ENCODE data around the gene SLC39A12. TPM values are rescaled to one million over a fixed set of nuclear protein-coding genes. Genes with fewer than 3 reads are reported as not detected.

Gene SLC39A12
- polyA plus RNA-seq (2013, experiment 1 of 2): not detected
- polyA plus RNA-seq (2013, experiment 2 of 2): not detected

GRCh38 chr10:17951868-17952371 lies at the start of gene SLC39A12:
TSS of gene SLC39A12 (plus strand) at chr10:17951918. CDS start at chr10:17953277, 1,359 bp downstream.
- no peaks in the 10 kb centered on the region for H3K27me3 ChIP-seq (ENCODE audit: insufficient read depth, low read length)
- no peak within 1 kb of the TSS for H3K4me3 ChIP-seq (ENCODE audit: low read length)
- H3K36me3 ChIP-seq (ENCODE audit: insufficient read depth, low read length): no peaks in the 10 kb centered on the region
- H3K27ac ChIP-seq (ENCODE audit: low read depth, low read length): no peak within 1 kb of the TSS
- H3K9ac ChIP-seq (ENCODE audit: low read depth, low read length): no peak within 1 kb of the TSS
- no peaks in the 10 kb centered on the region for H3K4me1 ChIP-seq (ENCODE audit: insufficient read depth, low read length)
- H3K9me3 ChIP-seq (ENCODE audit: insufficient read depth, low read depth, low read length): no peaks in the 10 kb centered on the region
- 91% methylated on average over 2 of the region's 3 CpGs for WGBS

GRCh38 chr10:17904564-17904963 lies 47.2 kb upstream of the SLC39A12 start:
- Histone ChIP-seq H3K27ac (ENCODE audit: low read depth, low read length) (no peak overlapping the region), H3K36me3 (ENCODE audit: insufficient read depth, low read length) (no peaks in the 10 kb centered on the region), H3K9me3 (ENCODE audit: insufficient read depth, low read depth, low read length) (no peaks in the 10 kb centered on the region), H3K27me3 (ENCODE audit: insufficient read depth, low read length) (no peaks in the 10 kb centered on the region), H3K9ac (ENCODE audit: low read depth, low read length) (no peak overlapping the region), H3K4me1 (ENCODE audit: insufficient read depth, low read length) (no peaks in the 10 kb centered on the region; the same call in 1 of the 2 replicates), H3K4me3 (ENCODE audit: low read length) (no peak overlapping the region)
- 94% methylated on average over 2 of the region's 2 CpGs for WGBS

GRCh38 chr10:17905491-17905890 lies 46.2 kb upstream of the SLC39A12 start:
- Histone ChIP-seq H3K9me3 (ENCODE audit: insufficient read depth, low read depth, low read length) (no peaks in the 10 kb centered on the region), H3K4me1 (ENCODE audit: insufficient read depth, low read length) (no peaks in the 10 kb centered on the region; the same call in 1 of the 2 replicates), H3K4me3 (ENCODE audit: low read length) (no peak overlapping the region), H3K36me3 (ENCODE audit: insufficient read depth, low read length) (no peaks in the 10 kb centered on the region), H3K27me3 (ENCODE audit: insufficient read depth, low read length) (no peaks in the 10 kb centered on the region), H3K9ac (ENCODE audit: low read depth, low read length) (no peak overlapping the region), H3K27ac (ENCODE audit: low read depth, low read length) (no peak overlapping the region)
- WGBS: 94% methylated on average over 3 of the region's 3 CpGs

GRCh38 chr10:17906002-17906401 lies 45.7 kb upstream of the SLC39A12 start:
- Histone ChIP-seq H3K4me3 (ENCODE audit: low read length) (no peak overlapping the region), H3K27ac (ENCODE audit: low read depth, low read length) (no peak overlapping the region), H3K9me3 (ENCODE audit: insufficient read depth, low read depth, low read length) (no peaks in the 10 kb centered on the region), H3K27me3 (ENCODE audit: insufficient read depth, low read length) (no peaks in the 10 kb centered on the region), H3K9ac (ENCODE audit: low read depth, low read length) (no peak overlapping the region), H3K4me1 (ENCODE audit: insufficient read depth, low read length) (no peaks in the 10 kb centered on the region; the same call in 1 of the 2 replicates), H3K36me3 (ENCODE audit: insufficient read depth, low read length) (no peaks in the 10 kb centered on the region)
- WGBS: 86% methylated on average over 1 of the region's 1 CpG

GRCh38 chr10:17907641-17908040 lies 44.1 kb upstream of the SLC39A12 start:
- Histone ChIP-seq H3K9me3 (ENCODE audit: insufficient read depth, low read depth, low read length) (no peaks in the 10 kb centered on the region), H3K4me1 (ENCODE audit: insufficient read depth, low read length) (no peaks in the 10 kb centered on the region; the same call in 1 of the 2 replicates), H3K9ac (ENCODE audit: low read depth, low read length) (no peak overlapping the region), H3K27ac (ENCODE audit: low read depth, low read length) (no peak overlapping the region), H3K27me3 (ENCODE audit: insufficient read depth, low read length) (no peaks in the 10 kb centered on the region), H3K4me3 (ENCODE audit: low read length) (no peak overlapping the region), H3K36me3 (ENCODE audit: insufficient read depth, low read length) (no peaks in the 10 kb centered on the region)
- 89% methylated on average over 4 of the region's 4 CpGs for WGBS

DNA sequence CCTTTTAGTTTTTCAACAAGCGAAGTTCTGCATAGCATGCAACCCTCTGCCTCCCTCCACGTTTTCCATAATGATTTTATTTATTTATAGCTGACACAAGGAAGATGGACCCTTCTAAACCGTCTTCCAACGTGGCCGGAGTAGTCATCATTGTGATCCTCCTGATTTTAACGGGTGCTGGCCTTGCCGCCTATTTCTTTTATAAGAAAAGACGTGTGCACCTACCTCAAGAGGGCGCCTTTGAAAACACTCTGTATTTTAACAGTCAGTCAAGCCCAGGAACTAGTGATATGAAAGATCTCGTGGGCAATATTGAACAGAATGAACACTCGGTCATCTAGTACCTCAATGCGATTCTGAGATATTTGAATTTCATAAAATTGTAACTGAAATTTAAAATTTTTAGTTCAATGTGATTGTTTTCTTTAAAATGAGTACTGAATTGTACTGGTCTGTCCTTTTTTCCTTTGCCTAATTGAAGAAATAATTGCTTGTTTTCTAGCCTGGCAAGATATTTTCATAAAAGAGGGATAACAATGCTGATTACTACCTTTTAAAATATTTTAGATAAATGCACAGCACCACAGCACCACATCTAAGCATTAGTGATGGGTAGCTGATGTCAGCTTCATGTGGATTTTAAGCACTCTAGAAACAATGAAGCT lies 41.5 kb upstream of the SLC39A12 start:
- WGBS: 41% methylated on average over 12 of the region's 12 CpGs

DNA sequence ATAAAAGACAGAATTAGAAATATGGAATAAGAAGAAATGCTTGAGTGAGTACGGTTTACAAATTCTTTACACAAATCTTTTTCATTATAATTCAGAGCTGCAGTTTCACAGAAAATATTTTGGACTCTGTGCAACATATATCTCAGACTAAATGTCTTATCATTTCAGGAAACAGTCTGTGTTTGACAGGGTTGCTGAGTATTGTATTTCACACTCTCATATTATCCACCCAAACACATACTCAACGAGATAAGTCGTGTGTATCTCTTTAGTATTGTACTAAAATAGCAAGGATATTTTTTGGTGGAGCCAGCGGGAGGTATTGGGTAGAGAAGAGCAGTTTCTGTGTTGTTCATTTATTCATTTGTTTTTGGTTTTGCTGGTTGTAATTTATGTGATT lies 39.0 kb upstream of the SLC39A12 start:
- H3K27ac ChIP-seq (ENCODE audit: low read depth, low read length): no peak overlapping the region
- H3K4me3 ChIP-seq (ENCODE audit: low read length): no peak overlapping the region
- no peaks in the 10 kb centered on the region for H3K27me3 ChIP-seq (ENCODE audit: insufficient read depth, low read length)
- H3K36me3 ChIP-seq (ENCODE audit: insufficient read depth, low read length): no peaks in the 10 kb centered on the region
- no peak overlapping the region for H3K9ac ChIP-seq (ENCODE audit: low read depth, low read length)
- WGBS: 94% methylated on average over 2 of the region's 4 CpGs
- H3K4me1 ChIP-seq (ENCODE audit: insufficient read depth, low read length): no peaks in the 10 kb centered on the region; the same call in 1 of the 2 replicates
- H3K9me3 ChIP-seq (ENCODE audit: insufficient read depth, low read depth, low read length): no peaks in the 10 kb centered on the region

More for the DNA sequence above, 41.5 kb upstream of the SLC39A12 start:
- H3K4me3 ChIP-seq (ENCODE audit: low read length): no peak overlapping the region
- H3K9ac ChIP-seq (ENCODE audit: low read depth, low read length): no peak overlapping the region
- H3K27ac ChIP-seq (ENCODE audit: low read depth, low read length): no peak overlapping the region
- no peaks in the 10 kb centered on the region for H3K9me3 ChIP-seq (ENCODE audit: insufficient read depth, low read depth, low read length)
- H3K4me1 ChIP-seq (ENCODE audit: insufficient read depth, low read length): no peaks in the 10 kb centered on the region; the same call in 1 of the 2 replicates
- no peaks in the 10 kb centered on the region for H3K27me3 ChIP-seq (ENCODE audit: insufficient read depth, low read length)
- H3K36me3 ChIP-seq (ENCODE audit: insufficient read depth, low read length): no peaks in the 10 kb centered on the region

- H3K9me3 ChIP-seq (ENCODE audit: insufficient read depth, low read depth, low read length): no peaks in the 10 kb centered on the region
- 92% methylated on average over 4 of the region's 5 CpGs for WGBS
- no peak overlapping the region for H3K27ac ChIP-seq (ENCODE audit: low read depth, low read length)
- H3K36me3 ChIP-seq (ENCODE audit: insufficient read depth, low read length): no peaks in the 10 kb centered on the region
- H3K4me3 ChIP-seq (ENCODE audit: low read length): no peak overlapping the region
- no peaks in the 10 kb centered on the region for H3K27me3 ChIP-seq (ENCODE audit: insufficient read depth, low read length)
- H3K9ac ChIP-seq (ENCODE audit: low read depth, low read length): no peak overlapping the region
- H3K4me1 ChIP-seq (ENCODE audit: insufficient read depth, low read length): no peaks in the 10 kb centered on the region
These were observed 38.1 kb upstream of the SLC39A12 start for GRCh38 chr10:17913604-17914003.

GRCh38 chr10:17914169-17915045 lies 37.3 kb upstream of the SLC39A12 start:
- Histone ChIP-seq H3K36me3 (ENCODE audit: insufficient read depth, low read length) (no peaks in the 10 kb centered on the region), H3K27me3 (ENCODE audit: insufficient read depth, low read length) (no peaks in the 10 kb centered on the region), H3K4me1 (ENCODE audit: insufficient read depth, low read length) (no peaks in the 10 kb centered on the region), H3K27ac (ENCODE audit: low read depth, low read length) (no peak overlapping the region), H3K9me3 (ENCODE audit: insufficient read depth, low read depth, low read length) (no peaks in the 10 kb centered on the region), H3K4me3 (ENCODE audit: low read length) (no peak overlapping the region), H3K9ac (ENCODE audit: low read depth, low read length) (no peak overlapping the region)
- WGBS: 85% methylated on average over 5 of the region's 5 CpGs

DNA sequence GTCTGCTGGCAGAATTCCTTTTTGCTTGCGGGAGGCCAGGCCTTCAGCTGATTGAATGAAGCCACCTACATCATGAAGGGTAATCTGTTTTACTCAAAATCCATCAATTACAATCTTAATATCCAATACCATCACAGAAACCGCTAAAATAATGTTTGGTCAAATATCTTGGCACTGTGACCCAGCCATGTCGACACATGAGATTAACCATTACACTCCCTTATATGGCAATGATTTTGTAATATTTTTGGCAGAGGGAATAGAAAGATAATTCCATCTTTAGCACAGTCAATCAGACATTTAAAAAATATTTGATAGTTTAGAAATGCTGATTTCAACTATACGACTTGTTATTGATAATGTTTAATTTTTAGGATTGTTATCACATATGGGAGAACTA lies 36.5 kb upstream of the SLC39A12 start:
- Histone ChIP-seq H3K4me1 (ENCODE audit: insufficient read depth, low read length) (no peaks in the 10 kb centered on the region), H3K9ac (ENCODE audit: low read depth, low read length) (no peak overlapping the region), H3K27ac (ENCODE audit: low read depth, low read length) (no peak overlapping the region), H3K36me3 (ENCODE audit: insufficient read depth, low read length) (no peaks in the 10 kb centered on the region), H3K27me3 (ENCODE audit: insufficient read depth, low read length) (no peaks in the 10 kb centered on the region), H3K4me3 (ENCODE audit: low read length) (no peak overlapping the region), H3K9me3 (ENCODE audit: insufficient read depth, low read depth, low read length) (no peaks in the 10 kb centered on the region)
- WGBS: 92% methylated on average over 3 of the region's 4 CpGs
